HG02759 (cell line): ENCODE results near the gene BNIP5.

Source experiments
- ATAC-seq: cut with Tn5 transposase; IDR thresholded peaks from one replicate; pipeline ENCODE4 v1.9.1; 2021; ENCODE audit warnings: mild to moderate bottlenecking, moderate library complexity; ENCODE audit not compliant: unreplicated experiment

The BNIP5 gene

GRCh38 chr6:36269834-36270705 lies 66.6 kb downstream of the BNIP5 start, which contains the start of gene PNPLA1:
Gene PNPLA1 (plus strand): TSS chr6:36270060. CDS start chr6:36270460, 400 bp downstream.
- no peak for ATAC-seq

- ATAC-seq, result no peak
These were observed 68.0 kb downstream of the BNIP5 start for GRCh38 chr6:36268478-36269275.

- no peak for ATAC-seq
These were observed 68.8 kb downstream of the BNIP5 start for GRCh38 chr6:36267731-36268477.

GRCh38 chr6:36266913-36267644 lies 69.6 kb downstream of the BNIP5 start:
- no peak for ATAC-seq
